HG02571 (cell line): Measurements from ENCODE around the gene KIF5C.

Experiments
- ATAC-seq: cut with Tn5 transposase; IDR thresholded peaks from one replicate; pipeline ENCODE4 v1.9.1; 2021; ENCODE audit warnings: mild to moderate bottlenecking, moderate library complexity; ENCODE audit not compliant: unreplicated experiment

Gene KIF5C

GRCh38 chr2:149068996-149069888 is 194.2 kb downstream of the KIF5C start:
- no peak for ATAC-seq

- no peak for ATAC-seq
Observed at GRCh38 chr2:149070681-149071320, 195.8 kb downstream of the KIF5C start.

- no peak for ATAC-seq
Observed at GRCh38 chr2:149075105-149075504, 200.1 kb downstream of the KIF5C start.

- ATAC-seq, result no peak
Observed at GRCh38 chr2:149075853-149076252, 200.8 kb downstream of the KIF5C start.
